Testis (tissue), 3 donors: Measurements from ENCODE around the gene AATK. TPM values are rescaled to one million over a fixed set of nuclear protein-coding genes. Genes with fewer than 3 reads are reported as not detected.

Source experiments
- DNase-seq: peaks from one replicate; pipeline ENCODE4 v3.0.0-alpha.2; 2019
- H3K27ac ChIP-seq, 2 donors: fragments of 200-600 bp; sonication (generic); one replicate each; pipeline ENCODE4 v1.5.1; 2019
- H3K27me3 ChIP-seq: fragments of 200-600 bp; sonication (generic); one replicate; pipeline ENCODE4 v1.5.1; 2019
- H3K36me3 ChIP-seq: fragments of 200-600 bp; sonication (generic); one replicate; pipeline ENCODE4 v1.5.1; 2017; ENCODE audit warnings: low read depth; ENCODE audit errors: missing control alignments
- H3K4me1 ChIP-seq: fragments of 200-600 bp; sonication (generic); one replicate; pipeline ENCODE4 v1.5.1; 2019
- H3K4me3 ChIP-seq, 2 donors: fragments of 200-600 bp; sonication (generic); one replicate each; pipeline ENCODE4 v1.5.1; 2017 to 2019
- H3K9me3 ChIP-seq: fragments of 200-600 bp; sonication (generic); one replicate; pipeline ENCODE4 v1.5.1; 2017
- POLR2A ChIP-seq: fragments of 450-650 bp; IDR thresholded peaks from one replicate; pipeline ENCODE4 v1.6.1; 2017; ENCODE audit warnings: antibody characterized with exemption, mild to moderate bottlenecking, moderate library complexity
- WGBS, 2 donors: methylation state at CpG; one replicate each; pipeline ENCODE4 v1.1.5; 2018; 5-methylcytosine and 5-hydroxymethylcytosine counted together
- intact Hi-C: fragments of 100-400 bp; cut with DNase I; formaldehyde crosslinking; loops from one replicate; pipeline ENCODE4 v1.15.1; 2023; ENCODE audit warnings: low total_unique reads
- polyA plus RNA-seq: library from polyadenylated mRNA; stranded (reverse); fragments of 350-450 nt; fragmentation: Illumina TruSeq; extraction: RNeasy Lipid Tissue Mini Kit (QIAGEN cat#74804); gene quantifications from one replicate; pipeline ENCODE4 v1.2.3, GENCODE V29; 2014; ENCODE audit warnings: low read depth, low replicate concordance; ENCODE audit not compliant: insufficient read depth
- total RNA-seq, 2 donors: library from RNA; depleted of rRNA; stranded (reverse); fragments of >200 nt; gene quantifications; one replicate each; pipeline ENCODE4 v1.2.3, GENCODE V29; 2016
- TF ChIP-seq, protein P1 (sequence below), 3 experiments: fragments of 450-650 bp in 2 of 3; fragments of 200-600 bp in 1 of 3; sonication (generic) in 1 of 3; IDR thresholded peaks; one replicate each; pipeline ENCODE4 v1.5.1; 2016 to 2019; ENCODE audit warnings: antibody characterized with exemption in 3 of 3, mild to moderate bottlenecking in 2 of 3, moderate library complexity in 1 of 3

Gene AATK
- total and polyA plus RNA-seq, 3 donors from 2014 or later: 3.5 to 5.6 (median 3.8) TPM

DNA sequence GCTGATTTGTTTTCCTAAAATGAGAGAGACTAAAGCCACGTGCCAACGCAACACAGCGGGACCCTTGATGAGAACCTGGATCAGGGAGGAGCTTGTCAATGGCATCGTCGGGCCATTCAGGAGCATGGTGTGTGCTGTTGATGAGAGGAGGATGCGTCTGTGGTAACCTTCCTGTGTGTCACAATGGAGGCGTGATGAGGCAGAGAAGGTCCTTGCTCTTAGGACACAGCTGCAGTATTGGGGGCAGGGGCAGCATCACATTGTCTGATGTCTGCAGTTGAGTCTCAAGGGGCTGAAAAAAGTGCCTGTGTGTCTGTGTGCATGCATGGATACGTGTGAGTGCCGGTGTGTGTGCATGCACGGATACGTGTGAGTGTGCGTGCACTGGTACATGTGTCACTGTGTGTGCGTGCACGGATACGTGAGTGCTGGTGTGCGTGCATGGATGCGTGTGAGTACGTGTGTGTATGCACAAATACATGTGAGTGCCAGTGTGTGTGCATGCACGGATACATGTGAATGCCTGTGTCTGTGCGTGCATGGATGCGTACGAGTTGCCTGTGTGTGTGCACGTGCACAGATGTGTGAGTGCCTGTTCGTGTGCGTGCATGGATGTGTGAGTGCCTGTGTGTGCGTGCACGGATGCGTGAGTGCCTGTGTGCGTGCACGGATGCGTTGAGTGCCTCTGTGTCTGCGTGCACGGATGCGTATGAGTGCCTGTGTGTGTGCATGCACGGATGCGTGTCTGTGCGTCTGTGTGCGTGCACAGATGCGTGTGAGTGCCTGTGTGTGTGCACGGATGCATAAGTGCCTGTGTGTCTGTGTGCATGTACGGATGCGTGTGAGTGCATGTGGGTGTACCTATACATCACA lies 91.8 kb downstream of the AATK start:
- H3K27me3 ChIP-seq: no peaks in the 10 kb centered on the region
- no peaks in the 10 kb centered on the region for H3K36me3 ChIP-seq
- no peaks in the 10 kb centered on the region for H3K9me3 ChIP-seq
- H3K27ac ChIP-seq: no peak overlapping the region
- no peak overlapping the region for H3K4me3 ChIP-seq
- H3K4me1 ChIP-seq: peaks cover 7% of the 10 kb centered on the region
- WGBS, 2 donors: 86 to 92% methylated on average over 42 of the region's 42 CpGs
- no peak for TF ChIP-seq POLR2A
- TF ChIP-seq, protein P1, sequence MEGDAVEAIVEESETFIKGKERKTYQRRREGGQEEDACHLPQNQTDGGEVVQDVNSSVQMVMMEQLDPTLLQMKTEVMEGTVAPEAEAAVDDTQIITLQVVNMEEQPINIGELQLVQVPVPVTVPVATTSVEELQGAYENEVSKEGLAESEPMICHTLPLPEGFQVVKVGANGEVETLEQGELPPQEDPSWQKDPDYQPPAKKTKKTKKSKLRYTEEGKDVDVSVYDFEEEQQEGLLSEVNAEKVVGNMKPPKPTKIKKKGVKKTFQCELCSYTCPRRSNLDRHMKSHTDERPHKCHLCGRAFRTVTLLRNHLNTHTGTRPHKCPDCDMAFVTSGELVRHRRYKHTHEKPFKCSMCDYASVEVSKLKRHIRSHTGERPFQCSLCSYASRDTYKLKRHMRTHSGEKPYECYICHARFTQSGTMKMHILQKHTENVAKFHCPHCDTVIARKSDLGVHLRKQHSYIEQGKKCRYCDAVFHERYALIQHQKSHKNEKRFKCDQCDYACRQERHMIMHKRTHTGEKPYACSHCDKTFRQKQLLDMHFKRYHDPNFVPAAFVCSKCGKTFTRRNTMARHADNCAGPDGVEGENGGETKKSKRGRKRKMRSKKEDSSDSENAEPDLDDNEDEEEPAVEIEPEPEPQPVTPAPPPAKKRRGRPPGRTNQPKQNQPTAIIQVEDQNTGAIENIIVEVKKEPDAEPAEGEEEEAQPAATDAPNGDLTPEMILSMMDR (IDR thresholded peaks at IDR 0.05): no peak
- intact Hi-C loops: no loop called here
- no peak for DNase-seq

DNA sequence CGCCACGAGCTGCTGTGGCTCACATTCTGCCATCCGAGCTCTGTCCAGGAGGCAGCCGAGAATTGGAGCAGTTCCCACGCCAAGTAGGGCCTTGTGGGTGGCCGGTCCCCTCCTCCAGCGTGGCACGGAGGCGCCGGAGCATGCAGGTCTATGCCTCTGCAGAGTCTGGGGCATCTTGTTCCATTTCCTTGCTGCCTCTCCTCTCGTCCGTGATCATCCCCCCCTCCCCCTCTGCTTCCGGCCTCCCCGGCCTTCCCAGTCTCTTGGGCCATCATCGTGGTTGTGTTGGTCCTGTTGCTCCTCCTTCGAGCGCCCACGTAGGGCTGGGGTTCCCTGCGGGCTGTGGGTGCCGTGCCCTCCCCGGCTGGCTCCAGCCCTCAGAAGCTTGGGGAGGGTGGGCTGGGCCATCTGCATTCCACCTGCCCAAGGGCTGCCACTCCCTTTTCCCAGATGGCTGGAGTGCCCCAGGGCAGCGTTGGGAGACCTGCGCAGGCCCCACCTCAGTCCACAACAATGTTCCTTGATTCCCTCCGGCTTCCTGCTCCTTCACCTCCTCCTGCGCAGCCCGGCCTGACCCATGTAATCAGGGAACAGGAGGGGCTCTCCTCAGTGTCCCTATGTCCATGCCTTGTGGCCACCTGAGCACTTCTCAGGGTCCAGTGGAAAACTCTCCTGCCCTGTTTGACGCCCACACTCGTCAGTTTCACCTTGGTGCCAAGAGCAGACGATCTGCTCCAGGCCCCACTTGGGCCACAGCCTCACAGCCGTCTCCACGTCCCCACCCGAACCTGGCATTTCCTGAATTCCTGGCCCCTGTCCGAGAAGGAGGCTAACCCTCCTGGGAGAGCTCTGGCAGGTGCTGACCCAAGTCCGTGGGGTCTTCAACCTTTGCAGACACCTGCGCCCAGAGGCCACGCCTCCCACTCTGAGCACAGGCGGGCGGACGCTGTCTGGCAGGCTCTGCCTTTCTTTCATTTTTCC lies 94.0 kb downstream of the AATK start:
- 92 to 94% methylated on average over 35 to 39 of the region's 39 CpGs for WGBS, 2 donors
- H3K4me1 ChIP-seq: peaks cover 7% of the 10 kb centered on the region
- no peak for TF ChIP-seq POLR2A
- TF ChIP-seq, protein P1 (IDR thresholded peaks at IDR 0.05): no peak
- H3K27ac ChIP-seq: no peak overlapping the region
- no peaks in the 10 kb centered on the region for H3K9me3 ChIP-seq
- no peaks in the 10 kb centered on the region for H3K36me3 ChIP-seq
- H3K4me3 ChIP-seq: no peak overlapping the region
- no peaks in the 10 kb centered on the region for H3K27me3 ChIP-seq
- intact Hi-C loops: no loop called here
- no peak for DNase-seq

DNA sequence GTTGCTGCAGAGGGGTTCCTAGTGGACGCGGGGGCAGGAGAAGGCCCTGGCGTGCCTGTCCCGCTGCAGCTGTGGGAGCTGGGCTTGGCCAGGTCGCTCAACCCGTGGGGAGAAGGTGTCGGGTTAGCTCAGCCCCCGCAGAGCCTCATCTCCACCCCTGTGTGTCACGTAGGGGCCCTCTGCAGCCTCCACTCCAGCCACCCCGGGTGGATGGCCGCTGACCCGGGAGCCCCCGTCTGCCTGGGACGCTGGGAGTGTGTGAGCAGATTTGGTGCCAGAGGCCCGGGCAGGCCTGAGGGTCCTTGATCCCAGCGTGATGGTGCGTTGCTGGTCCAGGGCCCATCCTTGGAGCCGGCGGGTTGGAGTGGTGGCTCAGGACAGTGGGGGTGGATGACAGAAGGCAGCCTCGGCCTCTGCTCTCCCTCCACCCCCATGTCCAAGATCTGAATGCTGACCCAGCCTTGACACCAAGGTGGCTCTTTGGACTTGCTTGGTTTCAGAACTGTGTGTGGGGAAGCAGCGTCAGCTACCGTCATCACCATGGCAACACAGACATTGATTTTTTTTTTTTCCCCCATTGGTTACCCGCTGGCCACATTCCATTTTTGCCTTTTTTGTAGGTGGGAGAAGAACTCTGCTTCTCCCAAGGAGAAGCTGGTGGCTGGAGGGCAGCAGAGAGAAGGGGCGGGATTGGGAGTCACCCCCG lies 95.3 kb downstream of the AATK start:
- H3K4me1 ChIP-seq: peaks cover 1% of the 10 kb centered on the region
- intact Hi-C loops: no loop called here
- no peak overlapping the region for H3K27ac ChIP-seq
- H3K9me3 ChIP-seq: no peaks in the 10 kb centered on the region
- no peak for DNase-seq
- H3K27me3 ChIP-seq: no peaks in the 10 kb centered on the region
- H3K36me3 ChIP-seq: no peaks in the 10 kb centered on the region
- TF ChIP-seq POLR2A: no peak
- TF ChIP-seq, protein P1 (IDR thresholded peaks at IDR 0.05): no peak
- WGBS, 2 donors: 81 to 88% methylated on average over 14 to 25 of the region's 25 CpGs
- H3K4me3 ChIP-seq: no peak overlapping the region

DNA sequence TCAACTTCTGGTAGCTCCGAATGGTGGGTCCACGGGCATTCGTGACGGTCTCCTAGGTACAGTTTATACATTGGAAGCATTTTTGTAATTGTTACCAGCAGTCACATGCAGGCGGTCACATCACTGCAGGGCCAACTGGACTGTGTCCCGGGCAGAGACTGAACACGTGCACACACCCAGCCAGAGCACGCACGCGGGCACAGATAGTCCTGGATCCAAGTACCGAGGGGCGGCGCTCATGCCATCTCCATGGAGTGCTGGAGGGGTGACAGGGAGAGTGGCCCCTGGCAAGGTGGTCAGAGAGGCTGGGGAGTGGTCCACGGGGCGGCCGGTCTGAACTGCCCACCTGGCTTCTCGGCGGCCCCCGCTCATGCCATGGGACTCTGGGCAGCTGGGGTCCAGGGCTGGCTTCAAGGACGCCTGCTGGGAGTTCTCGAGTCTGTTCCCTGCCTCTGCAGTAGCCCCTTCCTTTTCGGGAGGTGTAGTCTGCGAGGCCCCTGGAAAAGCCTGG lies 96.8 kb downstream of the AATK start:
- intact Hi-C loops: no loop called here
- TF ChIP-seq, protein P1 (IDR thresholded peaks at IDR 0.05): no peak
- no peak for TF ChIP-seq POLR2A
- no peak overlapping the region for H3K4me3 ChIP-seq
- no peak overlapping the region for H3K27ac ChIP-seq
- H3K27me3 ChIP-seq: no peaks in the 10 kb centered on the region
- no peaks in the 10 kb centered on the region for H3K9me3 ChIP-seq
- peaks cover 2% of the 10 kb centered on the region for H3K4me1 ChIP-seq
- H3K36me3 ChIP-seq: no peaks in the 10 kb centered on the region
- no peak for DNase-seq
- 89 to 94% methylated on average over 13 to 22 of the region's 23 CpGs for WGBS, 2 donors
